HG02642 (cell line): ENCODE data around the gene ASAH2.

Source experiments
- ATAC-seq: cut with Tn5 transposase; IDR thresholded peaks from one replicate; pipeline ENCODE4 v1.9.1; 2021; ENCODE audit warnings: mild to moderate bottlenecking; ENCODE audit not compliant: unreplicated experiment, poor library complexity

Gene ASAH2

GRCh38 chr10:50211670-50212069 is 39.6 kb downstream of the ASAH2 start:
- no peak for ATAC-seq

GRCh38 chr10:50210876-50211275 is 40.4 kb downstream of the ASAH2 start:
- no peak for ATAC-seq
